Measurements from ENCODE around the gene GRAMD2B.

- no peak for TF ChIP-seq CTCF (IDR thresholded peaks at IDR 0.05)
- TF ChIP-seq POLR2A (IDR thresholded peaks at IDR 0.05) = no peak
Observed at GRCh38 chr5:126488443-126489065, 65.3 kb downstream of the GRAMD2B start.
